ENCODE measurements around the gene CDH23. TPM values are rescaled to one million over a fixed set of nuclear protein-coding genes. Genes with fewer than 3 reads are reported as not detected.

CDH23 gene
- total RNA-seq, 1 experiment from 2014 or later, result not detected

DNA sequence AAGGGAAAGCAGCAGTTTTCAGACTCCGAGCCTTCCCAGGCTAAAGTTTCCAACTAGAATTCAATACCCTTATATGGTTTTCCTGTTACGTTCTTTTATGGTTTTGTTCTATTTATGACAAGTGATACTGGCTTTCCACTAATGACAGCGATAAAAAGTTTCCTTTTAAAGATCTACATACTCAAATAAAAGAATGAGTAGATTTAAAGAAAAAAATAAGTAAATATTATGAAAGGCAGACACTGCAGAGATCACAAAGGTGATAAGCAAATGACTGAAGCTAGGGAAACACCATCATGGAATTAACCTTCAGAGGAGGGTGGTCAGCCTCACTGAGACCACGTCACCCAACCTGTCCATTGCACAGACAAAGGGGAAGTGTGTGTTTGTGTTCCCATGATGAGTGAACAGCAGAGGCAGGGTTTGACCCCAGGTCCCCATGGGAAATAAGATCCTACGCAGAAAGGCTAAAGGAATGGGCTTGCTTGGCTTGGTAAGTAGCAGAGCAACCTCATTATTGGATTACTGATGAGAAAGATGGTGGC is 372.6 kb downstream of the CDH23 start:
- H3K36me3 ChIP-seq (ENCODE audit: low read depth, low read length), result no peaks in the 10 kb centered on the region
- no peaks in the 10 kb centered on the region for H3K9me3 ChIP-seq (ENCODE audit: low read length)
- intact Hi-C loops (cut with micrococcal nuclease), result loop anchor here (5.0 kb wide), 2 partner anchors 42 to 72 kb away; no protein-coding TSS in a partner anchor
- no peak for ATAC-seq
- H3K9me2 ChIP-seq (replicated peaks; ENCODE audit: low read length), result no peaks in the 10 kb centered on the region
- peaks cover 48% of the 10 kb centered on the region for H3K4me1 ChIP-seq (ENCODE audit: insufficient read depth, low read length)
- ChIA-PET CTCF (no interaction called here), POLR2A (ENCODE audit: unreplicated experiment) (no interaction called here)
- no peaks in the 10 kb centered on the region for H3K27me3 ChIP-seq (ENCODE audit: low read length)
- no TSS peak for BruUV-seq (replicated peaks)
- no peaks in the 10 kb centered on the region for H4K20me1 ChIP-seq (ENCODE audit: low read length)
- DNase-seq, result no peak
- no peak overlapping the region for H3K4me3 ChIP-seq (ENCODE audit: low read length)
- no peak for TF ChIP-seq EZH2phosphoT487 (IDR thresholded peaks at IDR 0.05; ENCODE audit: borderline replicate concordance, low read length)
- no peak for TF ChIP-seq EZH2 (IDR thresholded peaks at IDR 0.05; ENCODE audit: low read length, unreplicated experiment)
- TF ChIP-seq CTCF (conservative IDR thresholded peaks at IDR 0.05; ENCODE audit: low read depth, low read length), result no peak
- no peaks in the 10 kb centered on the region for H3F3A ChIP-seq (ENCODE audit: low read length, unreplicated experiment)
- H2AFZ ChIP-seq (ENCODE audit: low read length), result no peak overlapping the region
- H3K4me2 ChIP-seq (ENCODE audit: low read length), result no peak overlapping the region
- no peak overlapping the region for H3K27ac ChIP-seq (ENCODE audit: low read length)
- no peaks in the 10 kb centered on the region for H3K79me2 ChIP-seq (ENCODE audit: low read length)
- H3K9ac ChIP-seq (ENCODE audit: low read length), result no peak overlapping the region

GRCh38 chr10:71770255-71770654 is 373.5 kb downstream of the CDH23 start:
- Histone ChIP-seq H3K27me3 (ENCODE audit: low read length) (no peaks in the 10 kb centered on the region), H3K4me3 (ENCODE audit: low read length) (no peak overlapping the region), H3K4me2 (ENCODE audit: low read length) (no peak overlapping the region), H3K79me2 (ENCODE audit: low read length) (no peaks in the 10 kb centered on the region), H2AFZ (ENCODE audit: low read length) (no peak overlapping the region), H3K9ac (ENCODE audit: low read length) (no peak overlapping the region), H3F3A (ENCODE audit: low read length, unreplicated experiment) (no peaks in the 10 kb centered on the region), H3K36me3 (ENCODE audit: low read depth, low read length) (no peaks in the 10 kb centered on the region), H4K20me1 (ENCODE audit: low read length) (no peaks in the 10 kb centered on the region), H3K9me3 (ENCODE audit: low read length) (no peaks in the 10 kb centered on the region), H3K4me1 (ENCODE audit: insufficient read depth, low read length) (peaks cover 46% of the 10 kb centered on the region), H3K9me2 (replicated peaks; ENCODE audit: low read length) (no peaks in the 10 kb centered on the region), H3K27ac (ENCODE audit: low read length) (no peak overlapping the region)
- DNase-seq, result no peak
- ChIA-PET CTCF (no interaction called here), POLR2A (ENCODE audit: unreplicated experiment) (no interaction called here)
- intact Hi-C loops (cut with micrococcal nuclease), result loop anchor here (5.0 kb wide), 1 partner anchor 42 kb away; no protein-coding TSS in a partner anchor
- TF ChIP-seq EZH2phosphoT487 (IDR thresholded peaks at IDR 0.05; ENCODE audit: borderline replicate concordance, low read length), result no peak
- TF ChIP-seq CTCF (conservative IDR thresholded peaks at IDR 0.05; ENCODE audit: low read depth, low read length), result no peak
- TF ChIP-seq EZH2 (IDR thresholded peaks at IDR 0.05; ENCODE audit: low read length, unreplicated experiment), result no peak
- no TSS peak for BruUV-seq (replicated peaks)
- no peak for ATAC-seq

DNA sequence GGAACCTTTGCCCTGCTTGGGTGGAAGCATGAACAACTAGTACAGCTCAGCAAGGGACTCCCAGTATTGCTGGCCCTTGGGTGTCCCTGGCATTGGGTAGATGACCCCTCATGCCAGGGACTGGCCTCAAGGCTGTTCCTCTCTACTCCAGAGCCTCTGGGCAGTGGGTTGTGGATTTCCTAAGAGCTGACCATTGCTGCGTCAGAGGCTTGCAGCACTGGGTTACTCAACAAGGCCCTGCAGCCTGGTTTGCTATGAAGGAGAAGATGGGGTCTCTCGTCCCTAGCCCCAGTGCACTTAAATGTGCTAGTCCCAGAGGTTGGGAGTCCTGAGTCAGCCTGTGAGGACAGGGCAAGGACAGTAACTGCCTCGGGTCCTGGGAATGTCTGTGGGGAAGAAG is 374.1 kb downstream of the CDH23 start:
- intact Hi-C loops (cut with micrococcal nuclease), result loop anchor here (5.0 kb wide), 1 partner anchor 42 kb away; no protein-coding TSS in a partner anchor
- TF ChIP-seq CTCF (conservative IDR thresholded peaks at IDR 0.05; ENCODE audit: low read depth, low read length), result no peak
- no peak for TF ChIP-seq EZH2 (IDR thresholded peaks at IDR 0.05; ENCODE audit: low read length, unreplicated experiment)
- no peak for TF ChIP-seq EZH2phosphoT487 (IDR thresholded peaks at IDR 0.05; ENCODE audit: borderline replicate concordance, low read length)
- POLR2A ChIA-PET (ENCODE audit: unreplicated experiment), result no interaction called here
- DNase-seq (no peak), ATAC-seq (no peak)
- Histone ChIP-seq H4K20me1 (ENCODE audit: low read length) (no peaks in the 10 kb centered on the region), H3K9me2 (replicated peaks; ENCODE audit: low read length) (no peaks in the 10 kb centered on the region), H3K27me3 (ENCODE audit: low read length) (no peaks in the 10 kb centered on the region), H3K9me3 (ENCODE audit: low read length) (no peaks in the 10 kb centered on the region), H3K79me2 (ENCODE audit: low read length) (no peaks in the 10 kb centered on the region), H3K9ac (ENCODE audit: low read length) (no peak overlapping the region), H3K4me1 (ENCODE audit: insufficient read depth, low read length) (peaks cover 41% of the 10 kb centered on the region), H3K4me2 (ENCODE audit: low read length) (no peak overlapping the region), H3K36me3 (ENCODE audit: low read depth, low read length) (no peaks in the 10 kb centered on the region), H3K4me3 (ENCODE audit: low read length) (no peak overlapping the region), H2AFZ (ENCODE audit: low read length) (no peak overlapping the region), H3K27ac (ENCODE audit: low read length) (no peak overlapping the region), H3F3A (ENCODE audit: low read length, unreplicated experiment) (no peaks in the 10 kb centered on the region)
- CTCF ChIA-PET, result no interaction called here
- no TSS peak for BruUV-seq (replicated peaks)
